G401.6 (cell line): Measurements from ENCODE around the gene LACRT.
A peak's percentile ranks its signal among the peaks of the same experiment; 100 is the strongest.

ENCODE experiments used
- FAIRE-seq: peaks from 2 replicates; lab custom pipeline; 2012; peaks lifted over from hg19 to GRCh38; lab: Jason Lieb, UNC

Gene LACRT

GRCh38 chr12:54631988-54632728, 2.5 kb downstream of the LACRT start:
- no peak for FAIRE-seq

- no peak for FAIRE-seq
Observed at GRCh38 chr12:54631551-54631950, 3.1 kb downstream of the LACRT start.

- no peak for FAIRE-seq
Observed at GRCh38 chr12:54629925-54630324, 4.8 kb downstream of the LACRT start.

DNA sequence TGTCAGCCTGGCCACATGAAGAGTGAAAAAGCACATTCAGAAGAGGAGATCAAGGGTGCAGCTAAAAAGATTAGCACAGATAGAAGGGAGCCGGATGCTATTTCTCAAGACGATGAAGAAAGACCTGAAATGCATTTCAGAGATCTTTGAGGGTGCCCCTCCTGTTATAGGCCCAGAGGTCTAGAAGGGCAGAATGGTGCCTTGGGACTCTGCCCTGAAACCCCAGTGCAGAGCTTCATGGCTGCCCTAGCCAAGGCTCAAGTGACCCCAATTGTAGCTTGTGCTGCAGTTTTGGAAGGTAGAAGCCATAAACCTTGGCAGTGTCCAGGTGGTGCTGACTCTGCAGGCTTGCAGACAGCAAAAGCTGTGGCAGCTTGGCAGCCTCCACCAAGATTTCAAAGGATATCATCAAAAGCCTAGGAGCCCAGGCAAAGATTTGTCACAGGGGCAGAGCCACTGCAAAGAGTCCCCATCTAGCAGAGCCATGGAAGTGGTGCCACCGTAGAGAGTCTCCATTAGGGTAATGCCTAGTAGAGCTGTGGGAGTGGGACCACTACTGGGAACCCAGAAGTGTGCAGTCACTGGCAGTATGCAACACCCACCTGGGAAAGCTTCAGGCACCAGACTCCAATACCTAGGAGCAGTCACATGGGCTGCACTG, 6.4 kb downstream of the LACRT start:
- FAIRE-seq, result no peak

DNA sequence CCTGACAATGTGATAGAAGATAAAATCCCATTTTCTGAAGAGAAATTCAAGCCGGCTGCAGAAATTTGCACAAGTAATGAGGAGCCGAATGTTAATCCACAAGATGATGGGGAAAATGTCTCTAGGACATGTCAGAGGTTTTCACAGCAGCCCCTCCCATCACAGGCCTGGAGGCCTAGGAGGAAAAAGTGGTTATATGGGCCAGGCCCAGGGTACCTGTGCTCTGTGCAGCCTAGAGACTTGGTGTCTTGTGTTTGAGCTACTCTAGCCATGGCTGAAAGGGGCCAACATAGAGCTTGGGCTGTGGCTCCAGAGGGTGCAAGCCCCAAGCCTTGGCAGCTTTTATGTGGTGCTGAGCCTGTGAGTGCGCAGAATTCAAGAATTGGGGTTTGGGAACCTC, 7.4 kb downstream of the LACRT start:
- FAIRE-seq, result no peak

GRCh38 chr12:54625598-54625997, 9.1 kb downstream of the LACRT start:
- FAIRE-seq, result no peak

GRCh38 chr12:54624315-54625279, 10.1 kb downstream of the LACRT start:
- no peak for FAIRE-seq

GRCh38 chr12:54622463-54623183, 12.1 kb downstream of the LACRT start:
- FAIRE-seq, result peak; percentile 59

DNA sequence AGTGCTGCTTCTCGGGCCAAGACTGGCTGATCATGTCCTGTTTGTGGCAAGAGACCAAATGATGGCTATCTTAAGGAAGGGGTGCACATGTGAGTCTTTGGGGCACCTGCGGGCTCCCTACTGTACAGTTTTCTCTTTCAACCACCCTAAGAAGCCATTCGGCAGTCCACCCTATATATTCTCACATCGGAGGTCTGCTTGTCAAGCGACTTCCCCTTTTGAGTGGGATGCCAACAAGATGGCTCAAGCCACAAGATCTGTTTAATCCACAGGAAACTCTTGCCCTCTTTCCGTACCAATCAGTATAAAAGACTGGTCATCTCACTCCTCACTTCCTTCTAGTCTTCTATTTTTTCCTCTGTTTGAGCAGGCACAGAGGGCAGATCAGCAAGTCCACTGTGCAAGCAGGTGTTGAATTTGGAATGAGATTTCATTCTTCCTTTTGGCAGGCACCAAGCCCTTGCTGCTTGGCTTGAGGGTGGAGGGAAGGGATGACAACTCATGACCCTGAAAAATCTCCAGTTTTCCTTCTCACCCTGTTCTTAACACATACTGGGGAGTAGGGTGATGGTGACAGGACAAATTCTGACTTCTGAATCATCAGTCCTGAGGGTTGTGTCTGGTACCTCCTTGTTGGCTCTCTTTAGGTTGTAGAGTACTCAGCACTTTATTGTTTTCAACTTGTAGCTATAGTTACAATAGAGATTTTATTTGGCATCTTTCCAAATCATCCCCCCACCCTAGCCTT, 17.6 kb downstream of the LACRT start:
- FAIRE-seq, result no peak

- FAIRE-seq, result no peak
Observed at GRCh38 chr12:54612225-54612750, 22.4 kb downstream of the LACRT start.

GRCh38 chr12:54611715-54612149, 23.0 kb downstream of the LACRT start:
- FAIRE-seq, result no peak

DNA sequence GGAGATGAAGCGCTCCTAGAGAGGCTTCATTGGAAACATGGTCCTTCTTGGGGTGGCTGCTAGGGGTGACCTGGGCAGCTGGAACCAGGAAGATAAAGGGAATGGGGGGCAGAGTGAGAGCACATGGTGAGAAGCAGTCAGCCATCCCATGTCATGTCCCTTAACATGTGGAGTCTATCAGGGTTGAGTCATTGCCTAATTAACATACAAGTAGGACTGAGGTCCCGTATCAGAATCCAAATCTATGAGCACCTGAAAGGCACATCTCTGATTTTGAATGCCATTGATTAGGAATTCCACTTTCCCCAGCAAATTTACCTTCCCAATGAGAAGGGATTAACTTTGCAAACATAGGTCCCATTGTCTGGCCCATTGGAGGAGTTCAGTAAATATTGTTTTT, 25.9 kb downstream of the LACRT start:
- FAIRE-seq, result no peak

GRCh38 chr12:54608156-54608555, 26.5 kb downstream of the LACRT start:
- no peak for FAIRE-seq

DNA sequence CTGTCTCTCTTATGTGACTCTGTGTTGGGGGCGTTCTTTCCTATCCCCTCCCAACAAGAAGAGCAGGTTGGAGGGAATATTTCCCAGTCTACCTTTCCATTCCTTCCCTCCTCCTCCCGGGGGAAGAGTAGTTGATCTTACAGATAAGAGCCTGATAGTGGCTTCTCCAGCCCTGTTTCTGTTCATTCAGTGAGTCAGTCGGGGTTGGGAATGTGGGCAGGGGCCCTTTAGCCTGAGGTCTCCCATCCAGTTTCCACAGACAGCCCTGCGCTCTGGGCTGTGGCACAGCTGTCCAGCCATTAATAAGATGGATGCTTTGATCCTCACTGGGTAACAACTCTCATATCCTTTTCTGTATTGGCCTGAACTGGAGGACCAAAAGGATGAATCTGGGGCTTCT, 28.1 kb downstream of the LACRT start:
- no peak for FAIRE-seq

DNA sequence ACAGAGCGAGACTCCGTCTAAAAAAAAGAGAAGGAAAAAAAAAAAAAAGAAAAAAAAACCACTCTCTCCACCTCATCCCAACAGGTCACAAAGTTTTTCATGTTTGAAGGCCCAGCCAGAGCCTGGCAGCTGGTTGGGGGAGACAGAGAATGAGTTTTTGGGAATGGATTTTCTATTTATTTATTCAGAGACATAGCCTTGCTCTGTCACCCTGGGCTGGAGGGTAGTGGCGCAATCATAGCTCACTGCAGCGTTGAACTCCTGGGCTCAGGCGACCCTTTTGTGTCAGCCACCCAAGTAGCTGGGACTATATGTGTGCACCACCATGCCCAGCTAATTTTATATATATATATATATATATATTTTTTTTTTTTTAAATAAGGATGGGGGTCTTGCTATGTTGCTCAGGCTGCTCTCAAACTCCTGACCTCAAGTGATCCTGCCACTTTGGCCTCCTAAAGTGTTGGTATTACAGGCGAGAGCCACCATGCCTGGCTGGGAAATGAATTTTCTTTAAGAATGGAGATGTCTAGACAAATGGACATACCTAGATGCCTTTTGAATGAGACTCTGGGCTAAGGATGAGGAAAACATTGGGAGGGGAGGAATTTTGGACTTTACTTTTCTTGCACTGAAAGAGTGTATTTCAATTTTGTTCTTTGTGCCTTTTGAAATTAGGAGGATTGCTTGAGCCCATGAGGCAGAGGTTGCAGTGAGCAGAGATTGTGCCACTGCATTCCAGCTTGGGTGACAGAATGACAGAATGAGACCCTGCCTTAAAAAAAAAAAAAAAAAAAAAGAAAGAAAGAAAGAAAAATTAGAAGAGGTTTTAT, 29.3 kb downstream of the LACRT start:
- FAIRE-seq, result no peak

GRCh38 chr12:54604436-54604835, 30.3 kb downstream of the LACRT start:
- no peak for FAIRE-seq

GRCh38 chr12:54603872-54604271, 30.8 kb downstream of the LACRT start:
- no peak for FAIRE-seq

DNA sequence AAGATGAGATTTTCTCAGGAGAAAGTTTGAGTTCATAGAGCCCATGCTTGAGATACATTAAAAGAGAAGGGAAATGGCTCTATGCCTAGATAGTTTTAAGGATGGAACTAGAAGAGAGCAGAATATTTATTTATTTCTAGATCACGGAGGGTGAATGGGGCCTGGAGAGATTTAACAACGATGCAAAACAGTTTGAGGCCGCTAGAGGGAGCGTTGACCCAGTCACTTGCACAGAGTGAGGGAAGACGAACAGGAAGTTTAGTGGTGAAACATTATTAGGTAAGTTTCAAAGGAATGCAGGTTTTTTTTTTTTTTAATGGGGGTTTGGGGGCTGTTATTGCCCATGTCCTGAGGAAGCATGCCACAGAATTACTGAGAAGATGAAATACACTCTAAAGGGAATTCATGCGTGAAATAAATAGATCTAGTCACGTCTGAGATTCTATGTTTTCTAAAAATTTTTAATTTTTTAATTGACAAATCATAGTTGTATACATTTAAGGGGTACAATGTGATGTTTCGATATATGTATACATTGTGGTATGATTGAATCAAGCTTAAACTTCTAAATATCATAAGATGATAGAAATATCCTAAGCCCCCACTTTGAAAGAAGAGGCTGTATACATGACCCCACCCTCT, 31.4 kb downstream of the LACRT start:
- peak; percentile 87 for FAIRE-seq

DNA sequence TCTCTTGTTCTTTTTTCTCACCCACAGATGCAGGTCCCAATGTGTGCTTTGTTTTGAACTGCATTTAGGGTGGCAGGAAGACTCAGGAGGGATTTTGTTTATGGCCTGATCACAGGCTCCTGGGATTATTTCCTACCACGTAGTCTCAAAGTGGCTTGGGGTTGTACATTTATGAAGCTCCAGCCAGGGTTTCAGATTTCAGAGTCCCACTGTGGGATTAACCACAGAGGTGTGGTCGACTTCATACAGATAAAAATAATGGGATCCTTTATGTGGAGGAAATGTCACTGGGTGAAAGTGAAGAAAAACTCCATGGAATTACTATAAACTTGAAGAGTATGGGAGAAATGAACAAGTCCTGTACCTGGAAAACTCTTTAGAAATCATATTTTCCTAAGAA, 32.0 kb downstream of the LACRT start:
- FAIRE-seq, result no peak

GRCh38 chr12:54601841-54602240, 32.9 kb downstream of the LACRT start:
- FAIRE-seq, result no peak
